ENCODE results near the gene TCTN1. TPM values are rescaled to one million over a fixed set of nuclear protein-coding genes. Genes with fewer than 3 reads are reported as not detected.
A peak's percentile ranks its signal among the peaks of the same experiment; 100 is the strongest.

The TCTN1 gene
- total and polyA plus RNA-seq, 2 of the 13 experiments (the other 11 are each of a cell fraction or from before 2014, with no cell fraction given): 13.6 to 16.0 TPM

DNA sequence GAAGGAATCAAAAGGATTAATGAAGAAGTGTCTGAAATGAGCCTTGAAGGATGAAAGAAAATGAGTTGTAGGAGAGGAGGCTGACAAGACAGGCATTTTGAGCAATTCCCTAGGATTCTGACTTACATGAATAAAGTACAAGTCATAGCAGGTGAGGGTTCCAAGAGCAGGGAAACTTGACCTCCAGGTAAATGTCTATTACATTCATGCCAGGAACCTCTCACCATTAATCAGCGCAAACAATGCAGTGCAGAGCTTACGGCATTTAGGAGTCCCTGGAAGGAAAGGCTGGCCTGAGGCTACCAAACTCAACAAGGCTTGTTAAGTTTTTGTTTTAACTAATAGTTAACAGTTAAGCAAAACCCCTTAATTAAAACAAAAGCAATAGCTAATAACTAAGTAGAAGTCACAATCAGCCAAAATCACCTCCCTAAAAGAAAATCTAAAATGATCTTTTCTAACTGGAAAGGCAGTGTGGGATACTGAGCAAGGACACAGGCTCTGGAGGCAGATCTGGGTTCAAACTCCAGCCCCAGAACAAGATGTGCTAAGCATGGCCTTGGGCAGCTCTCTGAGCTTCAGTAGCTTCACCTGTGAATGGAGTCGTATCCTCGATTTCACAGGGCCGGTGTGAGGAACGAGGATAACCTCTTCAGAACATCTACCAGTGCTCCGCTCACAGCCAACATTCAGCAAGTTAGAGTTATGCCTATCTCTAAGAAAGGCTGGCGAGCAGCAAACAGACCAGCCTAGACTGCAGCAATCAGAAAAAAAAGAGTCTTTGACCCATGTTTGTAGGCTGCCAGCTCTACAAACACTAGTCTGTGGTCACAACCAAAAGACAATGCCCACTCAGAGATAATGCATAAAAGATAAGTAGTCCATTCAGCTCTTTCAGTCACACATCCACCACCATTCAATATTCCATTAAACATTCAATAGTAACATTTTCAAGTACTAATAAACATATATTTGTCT, 47.7 kb upstream of the TCTN1 start (continued):
- TF ChIP-seq, protein P1, sequence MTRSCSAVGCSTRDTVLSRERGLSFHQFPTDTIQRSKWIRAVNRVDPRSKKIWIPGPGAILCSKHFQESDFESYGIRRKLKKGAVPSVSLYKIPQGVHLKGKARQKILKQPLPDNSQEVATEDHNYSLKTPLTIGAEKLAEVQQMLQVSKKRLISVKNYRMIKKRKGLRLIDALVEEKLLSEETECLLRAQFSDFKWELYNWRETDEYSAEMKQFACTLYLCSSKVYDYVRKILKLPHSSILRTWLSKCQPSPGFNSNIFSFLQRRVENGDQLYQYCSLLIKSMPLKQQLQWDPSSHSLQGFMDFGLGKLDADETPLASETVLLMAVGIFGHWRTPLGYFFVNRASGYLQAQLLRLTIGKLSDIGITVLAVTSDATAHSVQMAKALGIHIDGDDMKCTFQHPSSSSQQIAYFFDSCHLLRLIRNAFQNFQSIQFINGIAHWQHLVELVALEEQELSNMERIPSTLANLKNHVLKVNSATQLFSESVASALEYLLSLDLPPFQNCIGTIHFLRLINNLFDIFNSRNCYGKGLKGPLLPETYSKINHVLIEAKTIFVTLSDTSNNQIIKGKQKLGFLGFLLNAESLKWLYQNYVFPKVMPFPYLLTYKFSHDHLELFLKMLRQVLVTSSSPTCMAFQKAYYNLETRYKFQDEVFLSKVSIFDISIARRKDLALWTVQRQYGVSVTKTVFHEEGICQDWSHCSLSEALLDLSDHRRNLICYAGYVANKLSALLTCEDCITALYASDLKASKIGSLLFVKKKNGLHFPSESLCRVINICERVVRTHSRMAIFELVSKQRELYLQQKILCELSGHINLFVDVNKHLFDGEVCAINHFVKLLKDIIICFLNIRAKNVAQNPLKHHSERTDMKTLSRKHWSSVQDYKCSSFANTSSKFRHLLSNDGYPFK (CRISPR knock-in tag; IDR thresholded peaks at IDR 0.05; ENCODE audit: borderline replicate concordance): no peak
- no peak for TF ChIP-seq REXO4 (CRISPR knock-in tag; IDR thresholded peaks at IDR 0.05; ENCODE audit: borderline replicate concordance)
- TF ChIP-seq KDM2A (CRISPR knock-in tag; IDR thresholded peaks at IDR 0.05; ENCODE audit: borderline replicate concordance, low read depth): 0 out of 2 replicates have a peak, but pooled peaks have one; percentile 21
- TF ChIP-seq ZNF773 (CRISPR knock-in tag; IDR thresholded peaks at IDR 0.05; ENCODE audit: borderline replicate concordance): no peak
- TF ChIP-seq IKZF4 (CRISPR knock-in tag; IDR thresholded peaks at IDR 0.05; ENCODE audit: borderline replicate concordance, low read depth, not compliant biosample characterization): no peak
- TF ChIP-seq MAFF (IDR thresholded peaks at IDR 0.05; ENCODE audit: low read depth, low read length): 0 out of 2 replicates have a peak, but pooled peaks have one; percentile 5
- TF ChIP-seq ZNF629 (CRISPR knock-in tag; conservative IDR thresholded peaks at IDR 0.05): no peak
- no peak for TF ChIP-seq RNF2 (conservative IDR thresholded peaks at IDR 0.05; ENCODE audit: low read depth)
- TF ChIP-seq, protein P2, sequence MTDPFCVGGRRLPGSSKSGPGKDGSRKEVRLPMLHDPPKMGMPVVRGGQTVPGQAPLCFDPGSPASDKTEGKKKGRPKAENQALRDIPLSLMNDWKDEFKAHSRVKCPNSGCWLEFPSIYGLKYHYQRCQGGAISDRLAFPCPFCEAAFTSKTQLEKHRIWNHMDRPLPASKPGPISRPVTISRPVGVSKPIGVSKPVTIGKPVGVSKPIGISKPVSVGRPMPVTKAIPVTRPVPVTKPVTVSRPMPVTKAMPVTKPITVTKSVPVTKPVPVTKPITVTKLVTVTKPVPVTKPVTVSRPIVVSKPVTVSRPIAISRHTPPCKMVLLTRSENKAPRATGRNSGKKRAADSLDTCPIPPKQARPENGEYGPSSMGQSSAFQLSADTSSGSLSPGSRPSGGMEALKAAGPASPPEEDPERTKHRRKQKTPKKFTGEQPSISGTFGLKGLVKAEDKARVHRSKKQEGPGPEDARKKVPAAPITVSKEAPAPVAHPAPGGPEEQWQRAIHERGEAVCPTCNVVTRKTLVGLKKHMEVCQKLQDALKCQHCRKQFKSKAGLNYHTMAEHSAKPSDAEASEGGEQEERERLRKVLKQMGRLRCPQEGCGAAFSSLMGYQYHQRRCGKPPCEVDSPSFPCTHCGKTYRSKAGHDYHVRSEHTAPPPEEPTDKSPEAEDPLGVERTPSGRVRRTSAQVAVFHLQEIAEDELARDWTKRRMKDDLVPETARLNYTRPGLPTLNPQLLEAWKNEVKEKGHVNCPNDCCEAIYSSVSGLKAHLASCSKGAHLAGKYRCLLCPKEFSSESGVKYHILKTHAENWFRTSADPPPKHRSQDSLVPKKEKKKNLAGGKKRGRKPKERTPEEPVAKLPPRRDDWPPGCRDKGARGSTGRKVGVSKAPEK (CRISPR knock-in tag; IDR thresholded peaks at IDR 0.05; ENCODE audit: borderline replicate concordance): no peak
- no peak for TF ChIP-seq PAF1 (CRISPR knock-in tag; IDR thresholded peaks at IDR 0.05)
- no peak for TF ChIP-seq TP53 (CRISPR knock-in tag; conservative IDR thresholded peaks at IDR 0.05)
- TF ChIP-seq SRSF9 (IDR thresholded peaks at IDR 0.05; ENCODE audit: borderline replicate concordance, insufficient read depth, low read depth, low read length, poor library complexity, severe bottlenecking): no peak
- TF ChIP-seq HNF4G (IDR thresholded peaks at IDR 0.05; ENCODE audit: borderline replicate concordance, low read depth, low read length): no peak
- 0 out of 2 replicates have a peak, but pooled peaks have one; percentile 31 for TF ChIP-seq HNF4G (CRISPR knock-in tag; IDR thresholded peaks at IDR 0.05; ENCODE audit: borderline replicate concordance, low read depth)
- no peak for TF ChIP-seq ZNF660 (CRISPR knock-in tag; IDR thresholded peaks at IDR 0.05; ENCODE audit: borderline replicate concordance, low read depth)
- TF ChIP-seq DMAP1 (CRISPR knock-in tag; IDR thresholded peaks at IDR 0.05): peak; percentile 37; the same call in 1 of the 2 replicates
- TF ChIP-seq ETV6 (CRISPR knock-in tag; conservative IDR thresholded peaks at IDR 0.05): no peak
- no peak for TF ChIP-seq RORA (CRISPR knock-in tag; IDR thresholded peaks at IDR 0.05)
- no peak for TF ChIP-seq ZNF12 (CRISPR knock-in tag; IDR thresholded peaks at IDR 0.05)
- TF ChIP-seq, protein P3, sequence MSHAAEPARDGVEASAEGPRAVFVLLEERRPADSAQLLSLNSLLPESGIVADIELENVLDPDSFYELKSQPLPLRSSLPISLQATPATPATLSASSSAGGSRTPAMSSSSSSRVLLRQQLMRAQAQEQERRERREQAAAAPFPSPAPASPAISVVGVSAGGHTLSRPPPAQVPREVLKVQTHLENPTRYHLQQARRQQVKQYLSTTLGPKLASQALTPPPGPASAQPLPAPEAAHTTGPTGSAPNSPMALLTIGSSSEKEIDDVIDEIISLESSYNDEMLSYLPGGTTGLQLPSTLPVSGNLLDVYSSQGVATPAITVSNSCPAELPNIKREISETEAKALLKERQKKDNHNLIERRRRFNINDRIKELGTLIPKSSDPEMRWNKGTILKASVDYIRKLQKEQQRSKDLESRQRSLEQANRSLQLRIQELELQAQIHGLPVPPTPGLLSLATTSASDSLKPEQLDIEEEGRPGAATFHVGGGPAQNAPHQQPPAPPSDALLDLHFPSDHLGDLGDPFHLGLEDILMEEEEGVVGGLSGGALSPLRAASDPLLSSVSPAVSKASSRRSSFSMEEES (CRISPR knock-in tag; IDR thresholded peaks at IDR 0.05): no peak
- TF ChIP-seq LCORL (IDR thresholded peaks at IDR 0.05): no peak
- TF ChIP-seq LCORL (CRISPR knock-in tag; IDR thresholded peaks at IDR 0.05): no peak
- TF ChIP-seq ZC3H13 (CRISPR knock-in tag; IDR thresholded peaks at IDR 0.05): no peak
